IPS-18a (cell line): ENCODE measurements around the gene MPPED1.

ENCODE experiments used
- H3K27ac ChIP-seq: one replicate; pipeline ENCODE4 v1.5.1; 2013; ENCODE audit warnings: low read length
- H3K27me3 ChIP-seq: one replicate; pipeline ENCODE4 v1.6.1; 2013; ENCODE audit warnings: mild to moderate bottlenecking, low read length; ENCODE audit not compliant: control insufficient read depth, insufficient read depth
- H3K36me3 ChIP-seq: one replicate; pipeline ENCODE4 v1.6.1; 2013; ENCODE audit warnings: low read depth, low read length; ENCODE audit not compliant: control insufficient read depth
- H3K4me1 ChIP-seq: one replicate; pipeline ENCODE4 v1.6.1; 2013; ENCODE audit warnings: low read depth, low read length; ENCODE audit not compliant: control insufficient read depth
- H3K4me3 ChIP-seq: one replicate; pipeline ENCODE4 v1.5.1; 2013; ENCODE audit warnings: low read length
- H3K9ac ChIP-seq: one replicate; pipeline ENCODE4 v1.6.1; 2013; ENCODE audit warnings: mild to moderate bottlenecking, low read length, moderate library complexity
- H3K9me3 ChIP-seq: one replicate; pipeline ENCODE4 v1.6.1; 2013; ENCODE audit warnings: low read depth, low read length; ENCODE audit not compliant: control insufficient read depth

Gene MPPED1

GRCh38 chr22:43539572-43540528, 128.0 kb downstream of the MPPED1 start:
- Histone ChIP-seq H3K36me3 (no peaks in the 10 kb centered on the region), H3K27me3 (no peaks in the 10 kb centered on the region), H3K4me3 (no peak overlapping the region), H3K27ac (no peak overlapping the region), H3K9me3 (no peaks in the 10 kb centered on the region), H3K9ac (no peak overlapping the region), H3K4me1 (no peaks in the 10 kb centered on the region)

- Histone ChIP-seq H3K27ac (no peak overlapping the region), H3K9me3 (no peaks in the 10 kb centered on the region), H3K9ac (no peak overlapping the region), H3K36me3 (no peaks in the 10 kb centered on the region), H3K4me1 (no peaks in the 10 kb centered on the region), H3K4me3 (no peak overlapping the region), H3K27me3 (no peaks in the 10 kb centered on the region)
Observed at GRCh38 chr22:43540529-43540923, 128.7 kb downstream of the MPPED1 start.

GRCh38 chr22:43541022-43541421, 129.2 kb downstream of the MPPED1 start:
- Histone ChIP-seq H3K27me3 (no peaks in the 10 kb centered on the region), H3K4me3 (no peak overlapping the region), H3K36me3 (no peaks in the 10 kb centered on the region), H3K9ac (no peak overlapping the region), H3K27ac (no peak overlapping the region), H3K9me3 (no peaks in the 10 kb centered on the region), H3K4me1 (no peaks in the 10 kb centered on the region)

- Histone ChIP-seq H3K36me3 (no peaks in the 10 kb centered on the region), H3K9me3 (no peaks in the 10 kb centered on the region), H3K27me3 (no peaks in the 10 kb centered on the region), H3K27ac (no peak overlapping the region), H3K9ac (no peak overlapping the region), H3K4me3 (no peak overlapping the region), H3K4me1 (no peaks in the 10 kb centered on the region)
Observed at GRCh38 chr22:43541462-43542407, 129.9 kb downstream of the MPPED1 start.

DNA sequence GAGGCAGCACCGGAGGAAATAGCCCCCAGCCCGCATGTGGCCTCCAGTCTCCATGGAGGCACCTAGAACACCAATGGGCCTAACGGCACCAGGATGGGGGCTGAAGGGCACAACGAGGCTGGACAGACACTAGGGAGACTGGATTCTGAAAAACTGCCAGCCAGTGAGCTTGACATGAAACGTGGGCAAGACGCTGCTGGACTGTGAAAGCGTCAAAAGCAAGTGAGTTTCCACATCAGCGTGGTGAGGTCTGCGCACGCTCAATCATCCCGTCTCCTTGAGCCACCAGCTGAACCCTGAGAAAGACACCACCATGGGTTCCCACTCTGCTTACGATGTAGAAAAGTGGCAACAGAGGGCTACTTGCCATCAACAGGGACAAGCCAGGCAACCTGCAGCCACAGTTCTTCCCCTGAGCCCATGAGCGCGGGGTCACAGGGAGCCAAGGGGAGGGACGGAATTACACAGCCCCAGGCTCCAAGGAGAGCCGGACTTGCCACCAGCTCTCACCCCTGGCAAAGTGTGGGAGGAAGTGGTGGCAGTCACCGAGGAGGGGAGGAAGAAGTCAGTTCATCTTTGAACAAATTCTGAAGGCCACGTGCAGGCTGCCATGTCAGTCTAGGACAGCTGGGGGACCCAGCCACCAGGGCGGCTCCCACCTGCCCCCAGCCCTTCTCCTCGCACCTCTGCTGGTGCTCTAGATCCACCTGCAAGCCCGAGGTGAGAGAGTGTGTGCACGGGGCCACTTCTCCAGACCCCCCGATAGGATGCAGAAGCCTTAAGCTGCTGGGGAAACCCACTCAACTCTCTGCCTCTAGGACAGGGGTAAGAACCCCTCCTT, 131.1 kb downstream of the MPPED1 start:
- H3K36me3 ChIP-seq = no peaks in the 10 kb centered on the region
- H3K4me3 ChIP-seq = no peak overlapping the region
- no peaks in the 10 kb centered on the region for H3K4me1 ChIP-seq
- no peak overlapping the region for H3K27ac ChIP-seq
- no peaks in the 10 kb centered on the region for H3K27me3 ChIP-seq
- H3K9me3 ChIP-seq = no peaks in the 10 kb centered on the region
- no peak overlapping the region for H3K9ac ChIP-seq

- no peaks in the 10 kb centered on the region for H3K27me3 ChIP-seq
- no peak overlapping the region for H3K27ac ChIP-seq
- H3K4me3 ChIP-seq = no peak overlapping the region
- H3K36me3 ChIP-seq = no peaks in the 10 kb centered on the region
- no peaks in the 10 kb centered on the region for H3K9me3 ChIP-seq
- no peak overlapping the region for H3K9ac ChIP-seq
- no peaks in the 10 kb centered on the region for H3K4me1 ChIP-seq
Observed at GRCh38 chr22:43543522-43544288, 131.9 kb downstream of the MPPED1 start.

- H3K9me3 ChIP-seq = no peaks in the 10 kb centered on the region
- H3K4me1 ChIP-seq = no peaks in the 10 kb centered on the region
- H3K27ac ChIP-seq = no peak overlapping the region
- H3K36me3 ChIP-seq = no peaks in the 10 kb centered on the region
- H3K9ac ChIP-seq = no peak overlapping the region
- H3K27me3 ChIP-seq = no peaks in the 10 kb centered on the region
- H3K4me3 ChIP-seq = no peak overlapping the region
Observed at GRCh38 chr22:43544289-43544673, 132.5 kb downstream of the MPPED1 start.

DNA sequence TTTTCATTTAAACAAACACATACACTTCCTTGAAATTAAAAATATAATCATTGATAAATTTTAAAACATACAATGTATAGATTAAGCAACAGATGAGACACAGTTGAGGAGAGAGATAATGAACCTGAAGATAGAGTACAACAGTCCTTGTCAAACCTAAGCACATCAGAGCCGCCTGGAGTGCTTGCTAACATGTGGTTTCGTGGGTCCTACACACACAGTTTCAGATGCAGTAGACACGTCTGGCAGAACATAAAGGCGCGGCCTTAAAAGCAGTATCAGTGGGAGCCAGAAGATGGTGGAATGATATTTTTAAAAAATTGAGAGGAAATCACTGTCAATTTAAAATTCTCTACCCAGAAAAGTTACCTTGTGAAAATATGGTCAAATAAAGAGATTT, 134.4 kb downstream of the MPPED1 start:
- Histone ChIP-seq H3K27ac (no peak overlapping the region), H3K4me1 (peaks cover 15% of the 10 kb centered on the region), H3K27me3 (no peaks in the 10 kb centered on the region), H3K4me3 (no peak overlapping the region), H3K9me3 (no peaks in the 10 kb centered on the region), H3K9ac (no peak overlapping the region), H3K36me3 (no peaks in the 10 kb centered on the region)

DNA sequence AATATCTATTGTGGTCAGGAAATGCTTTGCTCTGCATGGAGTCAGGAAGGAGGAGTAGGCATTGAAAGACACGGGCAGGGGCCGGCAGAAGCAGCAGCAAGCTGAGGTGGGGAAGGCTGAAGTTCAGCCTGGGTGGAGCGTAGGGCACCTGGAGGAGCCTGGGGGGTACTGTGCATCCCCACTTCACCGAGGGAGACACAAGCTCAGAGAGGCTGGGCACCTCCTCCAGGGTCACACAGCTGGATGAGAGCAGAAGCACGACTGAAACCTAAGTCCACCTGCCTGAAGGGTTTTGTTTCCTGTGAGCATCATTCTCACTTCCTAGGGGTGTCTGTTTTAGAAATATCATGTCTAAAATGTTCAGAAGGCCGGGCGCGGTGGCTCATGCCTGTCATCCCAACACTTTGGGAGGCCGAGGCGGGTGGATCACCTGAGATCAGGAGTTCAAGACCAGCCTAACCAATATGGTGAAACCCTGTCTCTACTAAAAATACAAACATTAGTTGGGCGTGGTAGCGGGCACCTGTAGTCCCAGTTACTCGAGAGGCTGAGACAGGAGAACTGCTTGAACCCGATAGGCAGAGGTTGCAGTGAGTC, 138.3 kb downstream of the MPPED1 start:
- Histone ChIP-seq H3K4me3 (no peak overlapping the region), H3K9me3 (no peaks in the 10 kb centered on the region), H3K36me3 (no peaks in the 10 kb centered on the region), H3K27me3 (no peaks in the 10 kb centered on the region), H3K9ac (no peak overlapping the region), H3K4me1 (peaks cover 16% of the 10 kb centered on the region), H3K27ac (no peak overlapping the region)

DNA sequence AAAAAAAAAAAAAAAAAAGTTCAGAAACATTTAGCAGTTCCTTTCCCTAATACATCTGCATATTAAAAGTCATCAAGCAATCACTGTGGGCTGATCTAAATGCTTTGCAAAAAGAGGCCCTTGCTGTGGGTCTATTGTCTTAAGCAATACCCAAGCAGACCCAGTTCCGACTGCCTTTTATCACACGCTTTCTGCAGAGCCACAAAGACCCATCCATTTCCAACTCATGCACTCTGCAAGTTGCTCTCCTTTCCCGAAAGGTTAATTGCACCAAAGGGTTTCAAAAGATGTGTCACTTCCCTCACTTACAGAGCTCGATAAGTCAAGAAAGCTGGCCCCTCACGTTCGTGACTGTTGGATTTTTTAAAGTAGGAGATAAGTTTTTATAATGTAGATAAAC, 138.9 kb downstream of the MPPED1 start:
- peaks cover 16% of the 10 kb centered on the region for H3K4me1 ChIP-seq
- H3K9ac ChIP-seq = no peak overlapping the region
- no peaks in the 10 kb centered on the region for H3K9me3 ChIP-seq
- no peaks in the 10 kb centered on the region for H3K36me3 ChIP-seq
- no peaks in the 10 kb centered on the region for H3K27me3 ChIP-seq
- no peak overlapping the region for H3K4me3 ChIP-seq
- H3K27ac ChIP-seq = no peak overlapping the region
